HG03196 (cell line): ENCODE data around the gene NHSL2.

Experiments
- ATAC-seq: cut with Tn5 transposase; IDR thresholded peaks from one replicate; pipeline ENCODE4 v1.9.1; 2021; ENCODE audit not compliant: unreplicated experiment

The NHSL2 gene

DNA sequence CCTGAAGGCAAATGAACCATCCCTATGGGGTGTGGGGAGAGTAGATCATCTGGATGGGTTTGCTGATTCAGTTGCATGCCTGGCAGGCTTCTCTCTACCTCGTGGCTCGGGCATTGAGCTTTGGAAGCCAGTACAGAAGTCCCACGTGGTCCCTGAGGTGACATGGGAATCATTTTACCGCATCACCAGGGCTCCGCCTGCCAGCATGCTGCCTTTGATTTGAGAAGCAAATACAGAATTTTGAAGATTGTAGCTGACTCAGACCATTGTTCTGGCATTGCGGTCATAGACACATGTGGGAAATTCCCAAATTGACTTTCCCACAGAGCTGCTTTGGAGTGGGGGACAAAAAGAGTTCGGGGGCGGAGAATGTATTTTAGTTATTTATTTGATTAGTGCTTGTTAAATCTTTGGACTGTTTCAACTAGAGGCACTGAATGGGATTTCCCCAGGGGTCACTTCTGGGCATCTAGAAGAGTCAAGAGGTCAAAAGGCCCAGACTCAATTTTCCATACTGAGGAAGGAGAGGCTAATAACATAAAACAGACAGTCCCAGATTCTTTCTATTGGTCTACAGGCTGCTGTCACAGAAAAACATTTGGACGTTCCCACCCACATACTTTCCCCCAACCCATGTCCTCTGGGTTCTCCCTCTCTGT is 79.3 kb downstream of the NHSL2 start:
- ATAC-seq = no peak

DNA sequence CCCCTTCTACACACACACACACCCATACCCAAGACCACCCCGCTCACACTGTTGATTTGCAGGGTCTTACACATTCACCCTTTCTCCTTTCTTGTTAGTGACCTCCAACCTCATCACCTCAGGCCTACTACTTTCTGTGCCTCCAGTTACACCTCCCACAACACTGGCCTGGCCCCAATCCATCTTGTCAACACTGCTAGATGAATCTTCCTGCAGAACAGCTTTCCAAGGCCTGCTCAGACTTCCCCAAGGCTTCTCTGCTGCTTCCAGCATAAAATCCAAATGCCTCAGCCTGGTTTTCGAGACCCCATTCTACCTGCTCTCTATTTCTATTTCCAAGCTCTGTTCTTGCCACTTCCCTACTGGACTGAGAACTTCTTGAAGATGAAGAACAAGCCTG is 79.9 kb downstream of the NHSL2 start:
- ATAC-seq = no peak

GRCh38 chrX:71991164-71991563 is 80.5 kb downstream of the NHSL2 start:
- ATAC-seq = no peak

GRCh38 chrX:71992711-71993110 is 82.1 kb downstream of the NHSL2 start:
- ATAC-seq = no peak

DNA sequence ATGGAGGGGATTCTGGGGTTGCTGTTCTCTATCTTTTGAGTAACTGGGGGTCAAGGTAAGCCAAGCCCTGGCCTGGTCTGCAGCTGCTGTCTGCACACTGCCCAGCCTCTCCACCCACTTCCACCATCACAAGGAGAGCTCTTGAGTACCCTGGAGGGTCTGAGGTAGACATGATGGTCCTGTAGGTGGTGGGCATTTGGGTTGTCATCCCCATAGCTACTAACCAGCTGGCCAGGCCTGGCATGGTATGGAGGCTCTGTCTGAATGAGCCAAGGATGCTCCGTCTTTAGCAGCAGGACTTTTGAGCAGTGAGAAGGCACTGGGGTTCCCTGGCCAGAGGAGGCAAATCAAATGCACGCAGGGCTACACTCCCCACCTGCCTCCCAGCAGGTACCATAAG is 82.7 kb downstream of the NHSL2 start:
- no peak for ATAC-seq

DNA sequence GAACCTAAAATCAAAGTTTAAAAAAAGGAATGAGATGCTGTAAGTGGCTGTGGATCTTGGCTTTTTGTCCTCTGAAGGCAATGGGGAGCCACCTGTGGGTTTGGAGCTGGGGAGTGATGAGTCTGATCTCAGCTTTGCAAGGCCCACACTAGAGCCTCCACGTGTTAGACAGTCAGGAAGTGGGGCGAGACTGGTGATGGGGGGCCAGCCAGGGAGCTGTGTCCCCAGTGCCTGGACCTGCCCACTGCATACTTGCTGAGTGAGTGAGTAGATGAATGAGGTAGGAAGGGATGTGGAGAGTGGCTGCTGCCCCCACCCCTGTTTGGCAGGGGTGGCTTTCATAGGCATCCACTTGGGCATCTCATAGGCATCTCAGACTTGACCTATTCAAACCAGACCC is 84.0 kb downstream of the NHSL2 start:
- no peak for ATAC-seq

- no peak for ATAC-seq
Observed at GRCh38 chrX:71995122-71995521, 84.5 kb downstream of the NHSL2 start.

DNA sequence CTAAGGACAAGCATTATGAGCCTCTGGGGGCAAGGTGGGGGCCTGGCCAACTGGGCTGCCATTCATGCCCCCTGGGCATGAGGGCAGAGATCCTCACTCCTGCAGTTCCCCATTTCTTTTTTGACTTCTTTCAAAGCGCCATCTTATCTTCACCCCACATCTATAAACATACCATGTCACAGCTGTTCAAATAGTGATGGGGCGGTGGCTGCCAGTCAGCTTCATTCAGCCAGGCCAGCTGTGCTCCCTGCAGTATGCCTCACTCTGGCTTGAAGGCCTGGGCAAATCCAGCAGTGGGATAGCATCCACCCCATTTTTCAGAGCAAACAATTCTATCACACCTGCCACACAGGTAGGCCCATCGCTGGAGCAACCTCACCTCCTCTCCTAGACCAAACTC is 85.5 kb downstream of the NHSL2 start:
- no peak for ATAC-seq

GRCh38 chrX:71996826-71997225 is 86.2 kb downstream of the NHSL2 start:
- no peak for ATAC-seq

DNA sequence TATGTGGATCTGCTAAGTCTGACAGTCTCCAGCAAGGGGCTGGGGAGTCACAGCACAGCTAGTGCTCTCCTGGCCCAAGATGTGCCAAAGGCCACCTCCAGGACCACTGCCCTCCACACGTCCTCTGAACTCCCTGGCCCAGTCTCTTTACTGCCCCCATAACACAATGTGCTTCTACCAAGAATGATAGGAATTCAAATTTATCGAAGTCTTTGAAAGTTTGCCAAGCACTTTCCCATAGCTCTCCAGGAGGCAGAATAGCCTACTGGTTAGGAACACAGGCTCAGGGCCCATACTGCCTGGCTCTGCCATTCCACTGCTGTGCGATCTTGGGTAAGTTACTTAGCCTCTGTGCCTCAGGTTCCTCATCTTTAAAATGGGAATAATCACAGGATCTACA is 86.7 kb downstream of the NHSL2 start:
- no peak for ATAC-seq

DNA sequence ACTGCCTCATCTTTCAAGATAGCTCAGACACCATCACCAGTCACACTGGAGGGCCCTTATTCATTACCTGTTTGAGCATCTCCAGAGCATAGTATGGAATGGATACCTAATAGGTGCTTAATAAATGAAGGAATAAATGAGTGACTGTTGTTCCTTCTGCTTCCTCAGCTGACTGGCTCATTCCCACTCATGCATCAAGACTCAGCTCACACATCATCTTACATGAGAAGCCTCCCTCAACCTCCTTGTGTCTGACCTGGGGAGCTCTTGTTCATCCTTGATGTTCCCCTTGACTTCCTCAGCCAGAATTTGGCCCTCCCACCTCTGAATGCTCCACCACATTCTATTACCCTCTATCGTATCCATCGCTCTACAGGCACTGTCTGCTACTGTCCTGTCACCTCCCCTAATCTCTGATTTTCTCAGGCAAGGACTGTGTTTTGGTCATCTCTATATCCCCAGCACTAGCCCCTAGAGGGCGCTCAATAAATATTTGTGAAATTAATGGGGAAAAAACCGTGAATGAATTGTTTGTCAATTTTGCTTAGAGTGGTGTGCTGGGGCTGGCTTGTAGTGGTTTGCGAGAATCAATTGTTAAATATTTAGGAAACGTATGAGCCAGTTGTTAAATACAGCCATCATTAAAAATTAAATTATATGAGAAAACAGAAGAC is 88.3 kb downstream of the NHSL2 start:
- ATAC-seq = no peak

DNA sequence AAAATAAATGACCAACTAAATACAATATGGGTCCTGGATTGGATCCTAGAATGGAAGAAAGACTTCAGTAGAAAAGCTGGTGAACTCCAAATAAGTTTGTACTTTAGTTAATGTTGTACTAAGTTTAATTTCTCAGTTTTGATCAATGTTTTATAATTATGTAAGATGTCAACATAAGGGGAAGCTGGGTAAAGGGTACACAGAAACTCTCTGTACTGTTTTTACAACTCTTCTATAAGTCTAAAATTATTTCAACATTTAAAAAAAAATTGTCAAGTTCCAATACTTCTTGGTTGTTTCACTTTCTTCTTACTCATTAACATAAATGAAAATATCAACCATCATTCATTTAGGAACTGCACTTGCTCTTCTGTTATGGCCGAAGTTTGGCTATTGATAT is 88.9 kb downstream of the NHSL2 start:
- ATAC-seq = no peak

DNA sequence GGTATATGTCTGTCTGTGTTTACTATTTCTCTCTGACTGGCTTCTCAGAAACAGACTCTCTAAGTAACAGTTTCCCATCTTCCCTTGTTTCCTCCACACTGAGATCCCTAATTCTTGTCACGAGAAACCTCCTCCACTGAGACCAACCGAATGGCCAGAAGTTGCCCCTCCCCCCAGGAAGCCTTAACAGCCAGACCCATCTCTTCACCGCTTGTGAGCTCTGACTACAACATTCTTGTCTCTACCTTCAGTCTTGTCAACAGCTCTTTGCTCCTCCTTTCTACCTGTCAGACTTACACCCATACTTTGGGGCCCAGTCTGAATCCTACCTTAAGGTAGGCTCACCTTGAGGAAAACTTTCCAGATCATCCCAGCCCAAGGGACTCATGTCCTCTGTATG is 90.8 kb downstream of the NHSL2 start:
- ATAC-seq = no peak

DNA sequence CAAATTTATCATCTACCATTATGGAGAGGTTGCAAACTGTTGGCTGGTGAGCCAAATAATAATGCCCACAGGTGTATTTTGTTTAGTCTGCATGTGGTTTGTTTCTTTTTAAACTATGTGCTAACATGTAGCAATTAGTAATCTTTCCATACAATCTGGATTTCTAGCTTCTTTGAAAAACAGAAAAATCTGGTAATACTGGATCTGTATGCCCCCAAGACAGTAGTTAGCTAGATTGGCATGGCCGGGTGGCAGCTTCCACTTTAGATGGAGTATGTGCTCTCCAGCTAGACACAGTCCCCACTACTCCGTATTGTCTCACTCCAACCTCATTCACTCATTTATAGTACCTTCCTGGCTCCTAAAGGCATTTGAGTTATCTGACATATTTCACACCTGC is 91.3 kb downstream of the NHSL2 start:
- ATAC-seq = no peak

GRCh38 chrX:72002875-72003274 is 92.2 kb downstream of the NHSL2 start:
- no peak for ATAC-seq

DNA sequence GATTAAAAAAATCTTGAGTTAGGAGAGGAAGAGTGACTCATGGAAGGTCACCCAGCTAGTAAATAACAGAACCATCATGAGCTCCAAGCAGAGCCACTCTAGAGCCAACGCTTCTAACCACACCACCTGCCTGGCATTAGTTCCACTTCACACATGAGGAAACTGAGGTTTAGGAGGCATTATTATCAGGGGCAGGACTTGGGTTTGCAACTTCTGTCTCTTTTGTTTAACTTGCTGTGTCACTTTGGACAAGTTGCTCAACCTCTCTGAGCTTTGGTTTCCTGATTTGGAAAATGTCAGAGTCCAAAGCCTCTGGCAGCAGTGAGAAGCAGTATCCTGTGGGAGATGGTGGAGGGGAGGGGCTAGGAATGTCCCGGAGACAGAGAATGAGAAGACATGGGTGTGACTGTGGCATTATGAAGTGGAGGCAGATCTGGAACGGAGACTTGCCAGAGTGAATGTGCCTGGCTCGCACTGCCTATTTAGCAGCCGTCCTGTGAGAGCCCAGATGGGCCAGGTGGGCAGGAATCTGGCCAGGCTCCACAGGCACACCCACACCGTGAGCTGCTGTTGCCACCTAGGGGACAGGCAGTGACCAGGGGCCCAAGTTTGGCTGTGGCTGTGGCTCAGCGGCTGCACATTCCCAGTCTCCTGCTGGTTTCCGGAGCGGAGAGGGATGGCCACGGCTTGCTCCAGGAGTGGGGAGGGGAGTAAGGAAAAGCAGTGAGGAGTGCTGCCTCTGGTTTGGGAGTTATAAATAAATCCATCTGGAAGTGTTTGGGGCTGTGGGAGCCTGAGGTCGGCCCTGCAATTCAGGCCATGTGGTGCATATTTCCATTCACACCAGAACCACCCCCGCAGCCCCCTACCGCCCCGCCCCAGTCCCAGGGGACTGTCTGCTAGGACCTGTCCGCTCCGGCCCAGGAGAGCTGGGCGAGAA is 93.4 kb downstream of the NHSL2 start:
- ATAC-seq = no peak

DNA sequence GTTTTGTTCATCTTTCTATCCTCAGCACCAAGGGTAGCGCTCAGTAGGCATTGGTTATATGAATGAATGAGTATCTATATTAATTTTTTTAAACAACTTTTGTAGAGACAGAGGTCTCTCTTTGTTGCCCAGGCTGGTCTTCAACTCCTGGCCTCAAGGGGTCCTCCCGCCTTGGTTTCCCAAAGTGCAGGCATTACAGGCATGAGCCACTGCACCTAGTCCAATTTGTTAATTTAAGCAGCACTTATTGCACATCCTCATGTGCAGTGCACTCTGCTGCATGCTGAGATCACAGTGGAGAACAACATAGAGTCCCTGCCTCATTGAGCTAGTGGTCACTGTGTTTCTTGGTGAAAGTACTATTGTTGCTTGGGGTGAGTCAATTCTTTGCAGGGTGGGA is 94.4 kb downstream of the NHSL2 start:
- ATAC-seq = no peak

DNA sequence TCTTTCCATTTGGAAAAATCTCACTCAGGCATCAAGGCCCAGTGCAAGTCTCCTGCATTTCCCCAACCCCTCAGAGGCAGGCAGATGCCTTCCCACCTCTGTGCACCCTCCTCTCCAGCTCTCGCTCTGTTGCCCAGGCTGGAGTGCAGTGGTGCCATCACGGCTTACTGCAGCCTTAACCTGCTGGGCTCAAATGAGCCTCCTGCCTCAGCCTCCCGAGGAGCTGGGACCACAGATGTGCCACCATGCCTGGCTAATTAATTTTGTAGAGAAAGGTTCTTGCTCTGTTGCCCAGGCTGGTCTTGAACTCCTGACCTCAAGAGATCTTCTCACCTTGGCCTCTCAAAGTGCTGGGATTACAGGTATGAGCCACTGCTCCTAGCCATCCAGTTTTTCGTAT is 95.8 kb downstream of the NHSL2 start:
- ATAC-seq = no peak

DNA sequence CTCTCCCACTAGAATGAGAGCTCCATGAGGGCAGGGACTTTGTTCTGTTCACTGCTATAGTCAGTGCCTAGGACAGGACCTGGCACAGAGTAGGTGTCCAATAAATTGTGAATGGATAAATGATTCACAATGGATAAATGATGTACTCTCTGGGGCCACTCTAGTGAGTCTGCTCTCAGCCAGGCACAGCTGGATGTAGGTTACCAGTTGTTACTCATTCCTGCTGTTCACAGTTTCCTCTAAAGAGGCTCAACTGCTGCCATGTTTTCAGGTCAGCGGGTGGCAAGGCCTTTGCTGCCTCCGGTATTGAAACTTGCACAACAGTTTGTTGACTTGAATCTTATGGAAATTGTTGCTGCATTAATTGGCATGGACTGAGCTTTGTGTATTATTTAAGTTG is 99.1 kb downstream of the NHSL2 start:
- no peak for ATAC-seq

GRCh38 chrX:72011734-72012133 is 101.1 kb downstream of the NHSL2 start:
- no peak for ATAC-seq

DNA sequence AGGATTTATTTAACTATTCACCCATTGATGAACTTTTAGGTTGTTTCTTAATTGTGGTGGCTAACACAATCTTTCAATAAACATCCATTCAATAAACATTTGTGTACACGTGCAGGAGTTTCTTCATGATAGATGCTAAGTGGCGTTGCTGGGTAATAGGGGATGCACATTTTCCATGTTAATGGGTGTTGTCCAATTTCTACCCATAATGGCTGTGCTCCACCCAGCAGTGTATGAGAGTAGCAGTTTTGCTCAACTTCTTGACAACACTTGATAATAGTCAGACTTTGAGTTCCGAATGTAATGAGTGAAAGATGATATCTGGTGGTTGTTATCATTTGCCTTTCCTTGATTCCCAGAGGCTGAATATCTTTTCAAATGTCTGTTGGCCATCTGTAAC is 104.7 kb downstream of the NHSL2 start:
- ATAC-seq = no peak
